HepG2 (cell line): Measurements from ENCODE around the gene GSDMA. TPM values are rescaled to one million over a fixed set of nuclear protein-coding genes. Genes with fewer than 3 reads are reported as not detected.
A peak's percentile ranks its signal among the peaks of the same experiment; 100 is the strongest.

ENCODE experiments used
- FOXK1 ChIP-seq: sonication (generic); formaldehyde crosslinking; IDR thresholded peaks from 2 replicates; pipeline ENCODE4 v1.4.0; 2020; ENCODE audit warnings: low read depth, missing genetic modification reagents, borderline replicate concordance
- GRHL1 ChIP-seq: sonication (generic); formaldehyde crosslinking; conservative IDR thresholded peaks from 2 replicates; pipeline ENCODE4 v1.8.0; 2022; ENCODE audit warnings: missing genetic modification reagents
- HNF4G ChIP-seq, 2 experiments: sonication (generic) in 1 of 2; formaldehyde crosslinking in 1 of 2; IDR thresholded peaks; 2 replicates each; pipeline versions ENCODE4 v1.4.0 to v1.6.1; 2011 to 2020; ENCODE audit warnings: borderline replicate concordance in 2 of 2, low read depth in 2 of 2, mild to moderate bottlenecking in 2 of 2, low read length in 1 of 2, missing genetic modification reagents in 1 of 2, moderate library complexity in 1 of 2
- HNRNPL ChIP-seq: fragments of 200-400 bp; formaldehyde crosslinking; IDR thresholded peaks from 2 replicates; pipeline ENCODE4 v1.6.1; 2017; ENCODE audit warnings: mild to moderate bottlenecking, low read depth, low read length
- IKZF4 ChIP-seq: sonication (generic); formaldehyde crosslinking; IDR thresholded peaks from 2 replicates; pipeline ENCODE4 v1.5.1; 2020; ENCODE audit warnings: borderline replicate concordance, mild to moderate bottlenecking, low read depth, missing genetic modification reagents; ENCODE audit errors: not compliant biosample characterization
- ISX ChIP-seq: sonication (generic); formaldehyde crosslinking; conservative IDR thresholded peaks from 2 replicates; pipeline ENCODE4 v1.5.0; 2020; ENCODE audit warnings: missing genetic modification reagents
- KDM3A ChIP-seq: IDR thresholded peaks from 2 replicates; pipeline ENCODE4 v1.6.1; 2018; ENCODE audit warnings: low read depth, missing compliant biosample characterization
- NCOA5 ChIP-seq: sonication (generic); formaldehyde crosslinking; IDR thresholded peaks from 2 replicates; pipeline ENCODE4 v1.4.0; 2020; ENCODE audit warnings: missing genetic modification reagents
- NR2F2 ChIP-seq: IDR thresholded peaks from 2 replicates; pipeline ENCODE4 v1.6.1; 2012; ENCODE audit warnings: low read depth, inconsistent platforms, borderline replicate concordance
- RXRA ChIP-seq: sonication (generic); formaldehyde crosslinking; IDR thresholded peaks from 2 replicates; pipeline ENCODE4 v1.5.1; 2020; ENCODE audit warnings: missing genetic modification reagents
- SKI ChIP-seq: fragments of 450-650 bp; IDR thresholded peaks from one replicate; pipeline ENCODE4 v1.6.1; 2018; ENCODE audit warnings: mild to moderate bottlenecking; ENCODE audit not compliant: partially characterized antibody
- U2AF1 ChIP-seq: fragments of 200-400 bp; formaldehyde crosslinking; optimal IDR thresholded peaks from 2 replicates; pipeline ENCODE3; 2017; ENCODE audit warnings: mild to moderate bottlenecking, low read depth, low read length
- ZBTB7B ChIP-seq: sonication (generic); formaldehyde crosslinking; IDR thresholded peaks from 2 replicates; pipeline ENCODE4 v1.4.0; 2020; ENCODE audit warnings: missing genetic modification reagents
- ZC3H4 ChIP-seq: sonication (generic); formaldehyde crosslinking; IDR thresholded peaks from 2 replicates; pipeline ENCODE4 v1.4.0; 2020; ENCODE audit warnings: missing genetic modification reagents, borderline replicate concordance
- ZFYVE20 ChIP-seq: sonication (generic); formaldehyde crosslinking; IDR thresholded peaks from 2 replicates; pipeline ENCODE4 v1.8.0; 2023; ENCODE audit warnings: low read depth, mild to moderate bottlenecking, moderate library complexity, missing genetic modification reagents, borderline replicate concordance
- ZNF12 ChIP-seq: sonication (generic); formaldehyde crosslinking; IDR thresholded peaks from 2 replicates; pipeline ENCODE4 v1.5.0; 2020; ENCODE audit warnings: missing genetic modification reagents
- ZNF124 ChIP-seq: sonication (generic); formaldehyde crosslinking; IDR thresholded peaks from 2 replicates; pipeline ENCODE4 v1.4.0; 2020; ENCODE audit warnings: missing genetic modification reagents
- ZNF235 ChIP-seq: sonication (generic); formaldehyde crosslinking; IDR thresholded peaks from 2 replicates; pipeline ENCODE4 v1.8.1; 2023; ENCODE audit warnings: mild to moderate bottlenecking, missing genetic modification reagents, borderline replicate concordance
- ZNF367 ChIP-seq: sonication (generic); formaldehyde crosslinking; IDR thresholded peaks from 2 replicates; pipeline ENCODE4 v1.4.0; 2020; ENCODE audit warnings: missing genetic modification reagents, borderline replicate concordance
- ZNF468 ChIP-seq: sonication (generic); formaldehyde crosslinking; IDR thresholded peaks from 2 replicates; pipeline ENCODE4 v1.8.0; 2022; ENCODE audit warnings: mild to moderate bottlenecking, moderate library complexity, missing genetic modification reagents
- ZNF496 ChIP-seq: sonication (generic); formaldehyde crosslinking; IDR thresholded peaks from 2 replicates; pipeline ENCODE4 v1.8.1; 2023; ENCODE audit warnings: mild to moderate bottlenecking, moderate library complexity, missing genetic modification reagents; ENCODE audit not compliant: insufficient replicate concordance
- ZNF547 ChIP-seq: sonication (generic); formaldehyde crosslinking; IDR thresholded peaks from 2 replicates; pipeline ENCODE4 v1.5.1; 2020; ENCODE audit warnings: mild to moderate bottlenecking, missing genetic modification reagents
- ZNF891 ChIP-seq: sonication (generic); formaldehyde crosslinking; IDR thresholded peaks from 2 replicates; pipeline ENCODE4 v1.5.0; 2020; ENCODE audit warnings: mild to moderate bottlenecking, missing genetic modification reagents
- polyA plus RNA-seq, 8 experiments: library from polyadenylated mRNA; depleted of rRNA in 3 of 8; stranded (reverse) in 7 of 8; unstranded in 1 of 8; fragments of >200 nt; fragmentation: Illumina TruSeq in 4 of 8; extraction: Trizol in 4 of 8; gene quantifications; 2 replicates each; pipeline versions ENCODE4 v1.2.1 to v1.2.3, GENCODE V29; 2011 to 2016; ENCODE audit warnings: low read depth in 4 of 8, missing spikeins in 1 of 8, mixed read lengths in 1 of 8; ENCODE audit not compliant: insufficient read depth in 1 of 8
- total RNA-seq, 5 experiments: library from RNA; depleted of rRNA; stranded (reverse); fragments of >200 nt; fragmentation: Illumina TruSeq; extraction: Trizol; gene quantifications; 2 replicates each; pipeline ENCODE4 v1.2.3, GENCODE V29; 2016; ENCODE audit warnings: low read depth in 1 of 5
- TF ChIP-seq, protein P1 (sequence below): sonication (generic); formaldehyde crosslinking; IDR thresholded peaks from 2 replicates; pipeline ENCODE4 v1.5.0; 2020; ENCODE audit warnings: mild to moderate bottlenecking, missing genetic modification reagents, moderate library complexity
- TF ChIP-seq, protein P2 (sequence below): IDR thresholded peaks from 2 replicates; pipeline ENCODE4 v1.6.1; 2016; ENCODE audit warnings: missing biosample characterization, missing genetic modification reagents, low read depth

GSDMA gene
- total and polyA plus RNA-seq, 2 of the 13 experiments (the other 11 are each of a cell fraction or from before 2014, with no cell fraction given): not detected

GRCh38 chr17:40026816-40027613 is 64.2 kb downstream of the GSDMA start (continued):
- TF ChIP-seq ZBTB7B: no peak
- peak; percentile 40; the same call in 1 of the 2 replicates for TF ChIP-seq RXRA (CRISPR knock-in tag)
- TF ChIP-seq IKZF4: no peak
- no peak for TF ChIP-seq ZNF468
- no peak for TF ChIP-seq ISX (CRISPR knock-in tag)
- no peak for TF ChIP-seq FOXK1 (CRISPR knock-in tag)
- TF ChIP-seq ZNF547 (CRISPR knock-in tag): 0 out of 2 replicates have a peak, but pooled peaks have one; percentile 36
- no peak for TF ChIP-seq HNF4G (IDR thresholded peaks at IDR 0.05; ENCODE audit: borderline replicate concordance, low read depth, low read length)
- peak; percentile 15; the same call in 1 of the 2 replicates for TF ChIP-seq HNF4G (CRISPR knock-in tag; IDR thresholded peaks at IDR 0.05; ENCODE audit: borderline replicate concordance, low read depth)
- TF ChIP-seq NR2F2: no peak
- TF ChIP-seq HNRNPL: no peak
- TF ChIP-seq ZNF235: no peak
- no peak for TF ChIP-seq NCOA5 (CRISPR knock-in tag)
- no peak for TF ChIP-seq ZNF12 (CRISPR knock-in tag)
- TF ChIP-seq ZNF367 (CRISPR knock-in tag): no peak
- peak; percentile 52; the same call in 1 of the 2 replicates for TF ChIP-seq ZNF124 (CRISPR knock-in tag)
- TF ChIP-seq, protein P1, sequence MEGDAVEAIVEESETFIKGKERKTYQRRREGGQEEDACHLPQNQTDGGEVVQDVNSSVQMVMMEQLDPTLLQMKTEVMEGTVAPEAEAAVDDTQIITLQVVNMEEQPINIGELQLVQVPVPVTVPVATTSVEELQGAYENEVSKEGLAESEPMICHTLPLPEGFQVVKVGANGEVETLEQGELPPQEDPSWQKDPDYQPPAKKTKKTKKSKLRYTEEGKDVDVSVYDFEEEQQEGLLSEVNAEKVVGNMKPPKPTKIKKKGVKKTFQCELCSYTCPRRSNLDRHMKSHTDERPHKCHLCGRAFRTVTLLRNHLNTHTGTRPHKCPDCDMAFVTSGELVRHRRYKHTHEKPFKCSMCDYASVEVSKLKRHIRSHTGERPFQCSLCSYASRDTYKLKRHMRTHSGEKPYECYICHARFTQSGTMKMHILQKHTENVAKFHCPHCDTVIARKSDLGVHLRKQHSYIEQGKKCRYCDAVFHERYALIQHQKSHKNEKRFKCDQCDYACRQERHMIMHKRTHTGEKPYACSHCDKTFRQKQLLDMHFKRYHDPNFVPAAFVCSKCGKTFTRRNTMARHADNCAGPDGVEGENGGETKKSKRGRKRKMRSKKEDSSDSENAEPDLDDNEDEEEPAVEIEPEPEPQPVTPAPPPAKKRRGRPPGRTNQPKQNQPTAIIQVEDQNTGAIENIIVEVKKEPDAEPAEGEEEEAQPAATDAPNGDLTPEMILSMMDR (CRISPR knock-in tag): peak; percentile 98
- TF ChIP-seq GRHL1 (CRISPR knock-in tag): no peak
- TF ChIP-seq, protein P2, sequence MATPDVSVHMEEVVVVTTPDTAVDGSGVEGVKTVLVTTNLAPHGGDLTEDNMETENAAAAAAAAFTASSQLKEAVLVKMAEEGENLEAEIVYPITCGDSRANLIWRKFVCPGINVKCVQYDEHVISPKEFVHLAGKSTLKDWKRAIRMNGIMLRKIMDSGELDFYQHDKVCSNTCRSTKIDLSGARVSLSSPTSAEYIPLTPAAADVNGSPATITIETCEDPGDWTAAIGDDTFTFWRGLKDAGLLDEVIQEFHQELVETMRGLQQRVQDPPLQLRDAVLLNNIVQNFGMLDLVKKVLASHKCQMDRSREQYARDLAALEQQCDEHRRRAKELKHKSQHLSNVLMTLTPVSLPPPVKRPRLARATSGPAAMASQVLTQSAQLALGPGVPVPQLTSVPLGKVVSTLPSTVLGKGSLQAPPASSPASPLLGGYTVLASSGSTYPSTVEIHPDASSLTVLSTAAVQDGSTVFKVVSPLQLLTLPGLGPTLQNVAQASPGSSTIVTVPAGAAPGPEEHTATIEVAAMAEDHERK: no peak
- TF ChIP-seq ZC3H4 (CRISPR knock-in tag): no peak
- TF ChIP-seq ZFYVE20: no peak
- TF ChIP-seq KDM3A: no peak
- TF ChIP-seq U2AF1: no peak
- 0 out of 2 replicates have a peak, but pooled peaks have one; percentile 53 for TF ChIP-seq ZNF891 (CRISPR knock-in tag)
- TF ChIP-seq SKI: peak; percentile 37
- TF ChIP-seq ZNF496 (CRISPR knock-in tag): no peak
